H1 (cell line): Measurements from ENCODE around the gene HES7. TPM values are rescaled to one million over a fixed set of nuclear protein-coding genes. Genes with fewer than 3 reads are reported as not detected.

Experiments used
- BACH1 ChIP-seq: IDR thresholded peaks from 2 replicates; pipeline ENCODE4 v1.6.1; 2012; ENCODE audit warnings: low read length, improper control_type of control experiment
- CBX8 ChIP-seq: fragments of 300-800, 300-1000 bp; sonication (generic); IDR thresholded peaks from 2 replicates; pipeline ENCODE4 v1.7.1; 2016; ENCODE audit warnings: low read depth, low read length, borderline replicate concordance
- CEBPB ChIP-seq: IDR thresholded peaks from 2 replicates; pipeline ENCODE4 v1.6.1; 2012; ENCODE audit warnings: low read depth, low read length
- CREB1 ChIP-seq: IDR thresholded peaks from 2 replicates; pipeline ENCODE4 v1.6.1; 2012; ENCODE audit warnings: inconsistent platforms
- CTBP2 ChIP-seq: IDR thresholded peaks from 2 replicates; pipeline ENCODE4 v1.7.0; 2011; ENCODE audit warnings: borderline replicate concordance, mild to moderate bottlenecking, moderate library complexity, mixed read lengths, low read length; ENCODE audit not compliant: insufficient read depth, insufficient read length
- E2F6 ChIP-seq: IDR thresholded peaks from 2 replicates; pipeline ENCODE4 v1.6.1; 2012; ENCODE audit warnings: inconsistent platforms
- GTF2F1 ChIP-seq: IDR thresholded peaks from 2 replicates; pipeline ENCODE4 v1.6.1; 2012; ENCODE audit warnings: low read depth, low read length, improper control_type of control experiment, borderline replicate concordance
- NRF1 ChIP-seq: IDR thresholded peaks from 2 replicates; pipeline ENCODE4 v1.6.1; 2011; ENCODE audit warnings: mild to moderate bottlenecking, low read depth, low read length, improper control_type of control experiment
- SIN3A ChIP-seq, 2 experiments: IDR thresholded peaks in 1 of 2; conservative IDR thresholded peaks in 1 of 2; 2 replicates each; pipeline ENCODE4 v1.6.1; 2011 to 2012; ENCODE audit warnings: low read length in 2 of 2, improper control_type of control experiment in 1 of 2, low read depth in 1 of 2, mild to moderate bottlenecking in 1 of 2
- SIX5 ChIP-seq: IDR thresholded peaks from 2 replicates; pipeline ENCODE4 v1.6.1; 2011; ENCODE audit warnings: mild to moderate bottlenecking, low read depth, low read length
- polyA plus RNA-seq, 7 experiments: library from polyadenylated mRNA; depleted of rRNA in 3 of 7; stranded (reverse) in 5 of 7; unstranded in 2 of 7; fragments of >200 nt in 5 of 7; fragments of 200-250 nt in 2 of 7; gene quantifications; 1 replicate in 5 of 7; 2 replicates in 1 of 7; 4 replicates in 1 of 7; pipeline versions ENCODE4 v1.2.1 to v1.2.3, GENCODE V29; 2011 to 2013; ENCODE audit warnings: missing spikeins in 2 of 7, mixed read lengths in 2 of 7
- total RNA-seq: library from RNA; stranded (reverse); fragmentation: NEBNext Ultra II Directional; extraction: Animal tissue kit (Norgen Biotek cat#: 25700); gene quantifications from 2 replicates; pipeline ENCODE4 v1.2.1, GENCODE V29; 2021

HES7 gene
- total and polyA plus RNA-seq, 2 of the 8 experiments (the other 6 are each of a cell fraction or from before 2014, with no cell fraction given) = 0.20 to 0.32 TPM

DNA sequence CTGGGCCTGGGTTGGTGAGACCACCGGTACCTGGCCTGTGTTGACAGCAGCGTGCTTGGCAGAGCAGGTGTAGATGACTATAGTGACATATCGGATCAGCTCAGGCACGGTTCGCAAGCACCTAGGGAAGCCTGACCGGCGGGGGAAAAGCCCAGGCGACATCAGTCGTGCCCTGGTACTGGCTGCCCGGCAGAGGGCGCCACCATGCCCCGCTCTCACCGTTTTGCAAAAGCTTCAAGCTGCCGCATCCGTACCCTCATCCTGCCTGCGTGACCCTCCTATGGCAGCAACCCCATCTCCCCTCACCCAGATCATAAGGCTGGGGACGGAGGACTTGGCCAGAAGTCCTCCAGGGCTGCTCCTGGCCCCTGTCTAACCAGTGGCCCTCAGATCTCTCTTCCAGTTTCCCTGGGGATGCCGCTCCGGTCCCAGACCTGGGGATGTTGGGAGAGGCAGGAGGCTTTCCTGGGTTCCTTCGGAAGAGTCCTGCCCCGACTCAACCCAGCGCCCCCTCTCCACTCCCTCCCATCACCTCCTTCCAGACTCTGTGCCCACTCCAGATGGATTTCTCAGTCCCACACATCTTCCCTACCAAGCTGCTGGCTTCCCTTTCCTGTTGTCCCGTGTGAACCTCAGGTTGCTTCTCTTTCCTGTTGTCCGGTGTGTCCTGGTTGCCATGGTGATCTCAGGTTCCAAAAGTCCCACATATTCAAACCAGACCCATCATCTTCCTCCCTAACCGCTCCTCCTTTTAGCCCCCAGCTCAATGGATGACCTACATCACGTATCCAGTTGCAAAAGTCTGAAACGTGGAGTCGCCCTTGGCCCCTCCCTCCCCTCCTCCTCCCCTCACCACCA lies 50.0 kb downstream of the HES7 start (continued):
- no peak for TF ChIP-seq CBX8
- TF ChIP-seq E2F6 = 0 out of 2 replicates have a peak, but pooled peaks have one; percentile 43
- TF ChIP-seq GTF2F1 = no peak
- no peak for TF ChIP-seq CEBPB
- peak; percentile 28 to 72; a peak in 2 of 4 replicates for TF ChIP-seq SIN3A (conservative IDR thresholded peaks at IDR 0.05 in 1 of 2, IDR thresholded peaks at IDR 0.05 in 1 of 2; ENCODE audit: low read depth in 1 of 2, low read length in 2 of 2)
- no peak for TF ChIP-seq NRF1
- TF ChIP-seq CREB1 = peak; percentile 86
- TF ChIP-seq BACH1 = no peak
- TF ChIP-seq CTBP2 = no peak
- TF ChIP-seq SIX5 = no peak
- TF ChIP-seq, all 59 proteins: peak for 8
